GM23338 (cell line): ENCODE measurements around the gene THBS3.

Source experiments
- CTCF ChIP-seq, 2 experiments: fragments of 200-600 bp in 1 of 2; sonication (generic) in 1 of 2; conservative IDR thresholded peaks; 2 replicates each; pipeline versions ENCODE4 v1.5.1 to v1.6.1; 2016 to 2017; ENCODE audit warnings: antibody characterized with exemption in 2 of 2, low read depth in 2 of 2, mild to moderate bottlenecking in 2 of 2, moderate library complexity in 1 of 2
- EZH2 ChIP-seq: fragments of 200-600 bp; sonication (generic); IDR thresholded peaks from one replicate; pipeline ENCODE4 v1.8.0; 2017; ENCODE audit warnings: antibody characterized with exemption, mild to moderate bottlenecking, low read depth; ENCODE audit not compliant: unreplicated experiment
- POLR2AphosphoS5 ChIP-seq: IDR thresholded peaks from 2 replicates; pipeline ENCODE4 v1.6.1; 2016; ENCODE audit warnings: antibody characterized with exemption, low read depth
- REST ChIP-seq: IDR thresholded peaks from one replicate; pipeline ENCODE4 v1.6.1; 2018; ENCODE audit warnings: antibody characterized with exemption; ENCODE audit not compliant: unreplicated experiment

GRCh38 chr1:155169541-155169940, 38.2 kb downstream of the THBS3 start:
- TF ChIP-seq CTCF (conservative IDR thresholded peaks at IDR 0.05; ENCODE audit: low read depth in 2 of 2): no peak
- no peak for TF ChIP-seq REST
- no peak for TF ChIP-seq POLR2AphosphoS5
- TF ChIP-seq EZH2: no peak
